Gastroesophageal sphincter (tissue), 3 donors: ENCODE data around the gene NPVF.

Source experiments
- CTCF ChIP-seq, 4 experiments: fragments of 200-600 bp in 2 of 4; fragments of 450-650 bp in 2 of 4; sonication (generic) in 1 of 4; IDR thresholded peaks; one replicate each; pipeline ENCODE4 v1.5.1; 2017 to 2019; ENCODE audit warnings: antibody characterized with exemption in 4 of 4, mild to moderate bottlenecking in 2 of 4, moderate library complexity in 2 of 4
- POLR2A ChIP-seq, 2 donors: fragments of 450-650 bp; IDR thresholded peaks; one replicate each; pipeline ENCODE4 v1.6.1; 2017; ENCODE audit warnings: antibody characterized with exemption in 2 of 2, mild to moderate bottlenecking in 2 of 2, moderate library complexity in 1 of 2
- POLR2AphosphoS5 ChIP-seq: sonication (generic); formaldehyde crosslinking; IDR thresholded peaks from one replicate; pipeline ENCODE4 v1.6.1; 2017; ENCODE audit warnings: antibody characterized with exemption

- TF ChIP-seq CTCF (IDR thresholded peaks at IDR 0.05) (no peak), POLR2A (IDR thresholded peaks at IDR 0.05) (no peak), POLR2AphosphoS5 (no peak)
These were observed 11.6 kb upstream of the NPVF start for GRCh38 chr7:25239888-25240287.
